IPS-NIHi11 (cell line): ENCODE measurements around the gene CHRM2.

ENCODE experiments used
- DNase-seq: peaks from one replicate; pipeline ENCODE4 v3.0.0; 2012; ENCODE audit warnings: mixed read lengths, low spot score

Gene CHRM2

DNA sequence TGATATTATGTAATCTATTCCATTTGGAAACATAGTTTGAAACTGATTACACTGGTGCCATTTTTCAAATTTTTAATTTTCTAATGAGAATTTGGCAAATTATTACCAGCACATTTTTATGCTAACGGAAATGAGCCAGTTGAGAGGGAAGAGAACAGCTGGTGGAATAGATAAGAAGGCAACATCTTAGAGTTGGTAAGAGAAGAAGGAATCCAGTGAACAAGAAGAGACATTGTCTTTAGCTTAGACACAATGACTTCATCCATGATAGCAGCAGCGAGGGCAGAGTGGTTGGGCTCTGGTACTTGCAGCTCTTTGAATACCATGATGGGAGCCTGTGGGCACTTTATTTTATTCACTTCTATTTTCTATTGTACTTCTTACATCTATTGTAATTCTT, 89.6 kb downstream of the CHRM2 start:
- no peak for DNase-seq

DNA sequence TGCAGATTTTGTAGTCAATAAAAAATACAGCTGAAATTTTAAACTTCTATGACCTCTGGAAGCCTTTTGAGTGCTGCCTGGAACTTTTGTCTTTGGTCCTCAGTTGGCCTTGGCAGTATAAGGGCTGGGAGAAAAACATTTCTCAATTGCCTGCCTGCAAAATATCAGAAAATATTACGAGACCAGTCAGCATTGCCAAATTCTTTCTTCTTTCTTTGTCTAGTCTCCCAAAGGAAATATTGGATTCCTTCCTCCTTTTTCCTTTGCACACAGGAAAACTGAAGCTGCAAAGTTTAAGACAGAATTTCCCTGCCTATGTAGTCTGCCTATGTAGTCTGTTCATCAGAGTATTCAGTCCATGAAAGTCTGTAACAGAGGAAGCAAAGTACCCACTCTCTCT, 95.9 kb downstream of the CHRM2 start:
- DNase-seq, result no peak

- DNase-seq, result no peak
Observed at GRCh38 chr7:136966825-136967224, 98.4 kb downstream of the CHRM2 start.

GRCh38 chr7:136969761-136970160, 101.3 kb downstream of the CHRM2 start:
- no peak for DNase-seq

GRCh38 chr7:136971776-136972175, 103.3 kb downstream of the CHRM2 start:
- no peak for DNase-seq

DNA sequence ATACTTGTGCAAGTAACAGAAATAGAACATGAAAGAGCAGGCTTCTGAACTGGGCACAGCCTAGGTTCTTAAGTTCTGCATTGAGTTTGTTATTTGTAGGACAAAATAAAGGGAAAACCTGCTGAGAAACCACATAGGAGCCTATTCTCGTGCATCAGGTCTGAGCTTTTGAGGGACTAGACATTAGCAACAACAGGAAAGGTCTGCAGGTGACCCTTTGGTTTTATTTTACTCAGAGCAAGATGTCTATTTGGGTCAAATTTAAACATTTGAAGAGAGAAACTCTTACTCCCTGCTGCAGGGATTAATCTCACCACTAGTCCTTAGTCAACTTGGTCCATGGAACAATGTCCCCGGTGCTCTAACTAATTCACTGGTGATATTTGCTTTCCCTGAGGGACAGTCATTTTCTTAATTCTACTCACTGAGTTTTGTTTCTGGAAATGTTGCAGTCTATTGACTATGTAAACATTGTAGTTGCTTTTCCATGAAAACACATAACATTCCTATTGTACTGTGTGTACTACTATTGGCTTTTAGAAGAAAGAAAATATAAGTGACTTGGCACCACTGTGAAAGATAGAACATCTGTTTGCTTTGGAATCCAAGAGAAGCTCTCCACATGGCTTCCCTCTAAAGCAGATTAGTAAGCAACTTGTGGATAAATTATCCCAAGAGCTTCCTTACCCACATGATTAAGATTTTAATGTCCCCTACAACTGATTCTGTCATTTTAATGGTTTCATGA, 108.2 kb downstream of the CHRM2 start:
- peak; percentile 9 for DNase-seq

GRCh38 chr7:136993377-136993776, 124.9 kb downstream of the CHRM2 start:
- no peak for DNase-seq

- no peak for DNase-seq
Observed at GRCh38 chr7:136997735-136998134, 129.3 kb downstream of the CHRM2 start.

DNA sequence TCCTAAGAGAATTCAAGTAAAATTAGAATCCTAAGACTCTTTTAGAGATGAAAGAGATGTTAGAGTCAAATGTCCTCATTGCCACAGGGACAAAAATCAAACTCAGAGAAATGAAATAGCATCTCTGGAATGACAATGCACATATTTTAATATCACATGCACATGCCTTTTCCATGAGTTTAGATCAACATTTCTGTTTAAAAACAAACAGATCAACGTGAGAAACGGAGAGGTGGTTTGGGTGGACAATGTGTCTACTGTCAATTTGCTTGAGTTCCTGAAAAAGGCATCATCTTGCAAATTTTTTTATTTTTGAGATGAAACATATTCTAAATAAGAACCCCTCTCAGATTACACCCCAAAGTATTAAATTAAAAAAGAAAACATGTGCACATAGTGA, 130.0 kb downstream of the CHRM2 start:
- no peak for DNase-seq

DNA sequence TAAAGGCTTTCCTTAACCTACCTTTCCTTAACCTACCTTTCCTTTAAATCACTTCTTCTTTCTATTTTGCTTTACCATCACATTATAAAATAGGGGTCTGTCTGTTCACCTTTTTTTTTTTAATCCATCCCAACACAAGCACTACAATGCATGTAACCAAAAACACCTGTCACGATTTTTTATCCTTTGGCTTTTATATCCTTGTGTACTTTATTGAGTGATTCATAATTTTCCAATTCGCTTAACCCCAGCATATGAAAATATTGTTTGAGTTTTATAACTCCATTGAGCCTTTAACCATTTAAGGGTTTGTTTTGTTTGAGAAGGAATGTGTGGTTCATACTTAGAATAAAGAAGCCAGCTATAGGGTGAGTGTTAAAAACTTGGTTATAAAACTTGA, 132.2 kb downstream of the CHRM2 start:
- DNase-seq, result no peak

- no peak for DNase-seq
Observed at GRCh38 chr7:137001041-137001440, 132.6 kb downstream of the CHRM2 start.

DNA sequence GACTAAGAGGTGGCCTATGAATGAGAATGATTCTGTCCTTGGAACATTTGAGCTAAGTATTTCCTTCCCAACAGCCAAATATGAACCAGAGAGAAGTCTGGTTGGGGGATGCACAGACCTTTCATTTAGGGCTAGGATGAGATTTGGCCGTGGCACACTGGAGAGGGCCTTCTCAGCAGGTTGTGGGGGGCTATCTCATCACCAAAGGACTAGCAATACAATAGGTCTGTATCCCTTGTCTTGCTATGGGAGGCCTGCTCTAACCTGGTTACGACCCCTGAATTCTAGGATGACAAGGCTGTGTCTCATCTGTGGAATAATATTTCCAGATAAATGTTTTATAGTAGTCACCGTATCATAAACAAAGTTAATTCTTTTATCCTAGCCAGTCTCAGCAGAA, 133.0 kb downstream of the CHRM2 start:
- no peak for DNase-seq

GRCh38 chr7:137003086-137003485, 134.6 kb downstream of the CHRM2 start:
- no peak for DNase-seq

DNA sequence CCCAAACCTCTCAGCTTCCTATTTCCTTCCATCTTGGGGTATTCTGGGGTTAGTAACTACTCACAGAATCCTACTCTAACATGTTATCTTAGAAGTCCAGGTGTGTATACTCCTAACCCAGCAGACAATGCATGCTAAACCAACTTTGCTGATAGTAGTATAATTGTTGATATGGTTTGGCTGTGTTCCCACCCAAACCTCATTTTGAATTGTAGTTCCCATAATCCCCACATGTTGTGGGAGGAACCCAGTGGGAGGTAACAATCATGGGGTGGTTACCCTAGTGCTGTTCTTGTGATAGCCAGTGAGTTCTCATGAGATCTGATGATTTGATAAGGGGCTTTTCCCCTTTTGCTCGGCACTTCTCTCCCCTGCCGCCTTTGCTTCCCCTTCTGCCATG, 135.1 kb downstream of the CHRM2 start:
- no peak for DNase-seq

DNA sequence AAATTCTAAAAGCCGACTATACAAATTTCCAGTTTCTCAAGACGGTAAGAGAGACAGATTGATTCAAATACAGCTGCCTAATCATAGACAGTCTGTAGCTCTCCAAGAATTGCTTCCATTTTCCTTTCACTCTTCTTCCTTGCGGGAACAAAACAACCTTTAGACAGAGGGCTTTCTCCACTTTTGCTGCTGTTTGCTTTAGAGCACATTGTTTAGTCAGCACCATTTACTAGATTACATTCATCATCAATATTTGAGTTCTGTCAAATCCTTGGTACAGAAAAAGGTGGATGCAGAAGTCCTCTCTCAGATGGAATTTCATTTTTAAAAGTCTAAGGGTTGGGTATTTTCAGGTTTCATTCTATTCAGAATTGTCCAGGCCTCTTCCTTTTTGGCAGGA, 137.4 kb downstream of the CHRM2 start:
- no peak for DNase-seq

DNA sequence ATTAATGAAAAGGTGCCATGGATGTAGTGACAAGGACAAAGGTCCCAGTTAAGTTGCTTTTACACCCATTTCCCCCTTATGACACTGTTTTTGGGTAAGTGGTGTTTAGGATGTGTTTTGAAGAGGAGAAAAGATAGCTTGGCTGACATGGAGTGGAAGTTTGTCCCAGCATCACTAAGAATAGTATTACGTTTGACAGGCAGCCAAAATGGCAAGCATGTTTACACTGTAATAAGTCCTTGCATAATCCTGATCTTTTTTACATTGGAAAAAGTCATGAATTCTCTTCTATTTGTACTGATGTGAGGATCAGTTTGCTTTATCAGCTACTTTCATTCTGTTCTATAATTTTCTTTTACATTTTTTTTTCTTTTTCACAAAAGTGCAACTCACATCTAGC, 137.8 kb downstream of the CHRM2 start:
- DNase-seq, result no peak

GRCh38 chr7:137007001-137007694, 138.7 kb downstream of the CHRM2 start:
- DNase-seq, result no peak

GRCh38 chr7:137009404-137009803, 141.0 kb downstream of the CHRM2 start:
- no peak for DNase-seq

DNA sequence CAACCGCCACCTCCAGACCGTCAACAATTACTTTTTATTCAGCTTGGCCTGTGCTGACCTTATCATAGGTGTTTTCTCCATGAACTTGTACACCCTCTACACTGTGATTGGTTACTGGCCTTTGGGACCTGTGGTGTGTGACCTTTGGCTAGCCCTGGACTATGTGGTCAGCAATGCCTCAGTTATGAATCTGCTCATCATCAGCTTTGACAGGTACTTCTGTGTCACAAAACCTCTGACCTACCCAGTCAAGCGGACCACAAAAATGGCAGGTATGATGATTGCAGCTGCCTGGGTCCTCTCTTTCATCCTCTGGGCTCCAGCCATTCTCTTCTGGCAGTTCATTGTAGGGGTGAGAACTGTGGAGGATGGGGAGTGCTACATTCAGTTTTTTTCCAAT, 146.6 kb downstream of the CHRM2 start:
- DNase-seq, result no peak

GRCh38 chr7:137017221-137017620, 148.8 kb downstream of the CHRM2 start:
- no peak for DNase-seq

- DNase-seq, result no peak
Observed at GRCh38 chr7:137018468-137018867, 150.0 kb downstream of the CHRM2 start.

DNA sequence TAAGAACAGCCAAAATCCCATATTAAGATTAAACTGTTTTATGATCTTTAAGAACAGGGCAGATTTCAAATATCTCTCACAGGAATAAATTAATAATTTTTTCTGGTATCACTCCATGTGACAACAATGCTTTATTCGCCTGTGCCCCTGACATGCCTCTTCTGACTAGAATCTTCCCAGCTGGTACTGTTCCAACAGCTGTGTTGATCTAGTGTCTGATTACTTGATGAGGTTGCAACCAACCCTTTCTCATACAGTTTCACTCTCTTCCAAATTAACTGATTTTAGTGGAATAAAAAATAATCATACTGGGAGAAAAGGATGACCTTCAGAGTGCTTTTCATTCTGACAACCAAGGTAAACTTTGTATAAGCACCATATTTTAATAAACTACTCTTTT, 151.9 kb downstream of the CHRM2 start:
- no peak for DNase-seq

GRCh38 chr7:137025469-137026175, 157.2 kb downstream of the CHRM2 start:
- DNase-seq, result no peak
